Suprapubic skin (tissue), 4 donors: ENCODE results near the gene KCNAB2. TPM values are rescaled to one million over a fixed set of nuclear protein-coding genes. Genes with fewer than 3 reads are reported as not detected.

ENCODE experiments used
- DNase-seq, 2 donors: peaks; one replicate each; pipeline ENCODE4 v3.0.0-alpha.2; 2019; ENCODE audit warnings: low spot score in 2 of 2
- H3K27ac ChIP-seq: fragments of 200-600 bp; sonication (generic); one replicate; pipeline ENCODE4 v1.5.1; 2019
- H3K27me3 ChIP-seq: fragments of 200-600 bp; sonication (generic); one replicate; pipeline ENCODE4 v1.5.1; 2019
- H3K36me3 ChIP-seq: fragments of 200-600 bp; sonication (generic); one replicate; pipeline ENCODE4 v1.5.1; 2019
- H3K4me1 ChIP-seq: fragments of 200-600 bp; sonication (generic); one replicate; pipeline ENCODE4 v1.5.1; 2019
- H3K4me3 ChIP-seq: fragments of 200-600 bp; sonication (generic); one replicate; pipeline ENCODE4 v1.5.1; 2019; ENCODE audit warnings: mild to moderate bottlenecking
- H3K9me3 ChIP-seq: fragments of 200-600 bp; sonication (generic); one replicate; pipeline ENCODE4 v1.5.1; 2019
- CTCF ChIP-seq, 2 donors: fragments of 200-600 bp in 1 of 2; fragments of 450-650 bp in 1 of 2; sonication (generic) in 1 of 2; IDR thresholded peaks; one replicate each; pipeline ENCODE4 v1.5.1; 2016 to 2019; ENCODE audit warnings: antibody characterized with exemption in 2 of 2, mild to moderate bottlenecking in 1 of 2, moderate library complexity in 1 of 2
- EP300 ChIP-seq: sonication (generic); formaldehyde crosslinking; IDR thresholded peaks from one replicate; pipeline ENCODE4 v1.6.1; 2017; ENCODE audit warnings: antibody characterized with exemption
- POLR2A ChIP-seq, 2 donors: fragments of 450-650 bp; IDR thresholded peaks; one replicate each; pipeline ENCODE4 v1.6.1; 2017; ENCODE audit warnings: antibody characterized with exemption in 2 of 2, mild to moderate bottlenecking in 2 of 2, moderate library complexity in 2 of 2
- POLR2AphosphoS5 ChIP-seq, 3 donors: sonication (generic); formaldehyde crosslinking; IDR thresholded peaks; one replicate each; pipeline ENCODE4 v1.6.1; 2017; ENCODE audit warnings: antibody characterized with exemption in 3 of 3
- WGBS: methylation state at CpG from one replicate; pipeline ENCODE4 v1.1.5; 2018; 5-methylcytosine and 5-hydroxymethylcytosine counted together
- total RNA-seq, 4 donors: library from RNA; depleted of rRNA; stranded (reverse); fragments of >200 nt; gene quantifications; one replicate each; pipeline ENCODE4 v1.1.0, GENCODE V29; 2016

KCNAB2 gene
- total RNA-seq, 4 donors from 2014 or later = 13.3 to 17.5 (median 16.2) TPM

- peaks cover 51% of the 10 kb centered on the region for H3K27me3 ChIP-seq
- H3K27ac ChIP-seq = no peak overlapping the region
- TF ChIP-seq POLR2AphosphoS5 (IDR thresholded peaks at IDR 0.05) (no peak), POLR2A (IDR thresholded peaks at IDR 0.05) (no peak), CTCF (IDR thresholded peaks at IDR 0.05) (no peak), EP300 (no peak)
- no peak overlapping the region for H3K4me3 ChIP-seq
- WGBS = 80% methylated on average over 3 of the region's 13 CpGs
- no peaks in the 10 kb centered on the region for H3K9me3 ChIP-seq
- H3K36me3 ChIP-seq = no peaks in the 10 kb centered on the region
- H3K4me1 ChIP-seq = no peaks in the 10 kb centered on the region
- no peak for DNase-seq
These were observed 58.3 kb downstream of the KCNAB2 start for GRCh38 chr1:6103854-6104530.

DNA sequence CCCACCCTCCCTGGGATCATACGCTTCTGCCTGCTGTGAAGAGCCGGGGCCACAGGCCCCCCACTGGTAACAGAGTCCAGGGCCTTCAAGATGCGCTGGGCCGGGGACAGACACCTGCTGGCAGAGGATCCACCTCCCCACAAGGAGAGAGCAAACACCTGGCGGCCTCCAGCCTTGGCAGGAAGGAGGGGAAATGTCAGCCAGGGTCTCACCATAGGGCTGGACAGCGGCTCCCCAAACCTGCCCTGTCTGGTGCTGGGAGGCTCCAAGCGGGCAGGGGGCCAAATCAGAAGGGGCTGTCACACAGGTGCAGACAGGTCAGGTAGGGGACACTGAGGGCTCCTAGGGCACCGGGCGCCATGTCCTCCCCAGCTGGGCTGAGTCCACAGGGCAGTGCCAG is 58.9 kb downstream of the KCNAB2 start:
- no peak for DNase-seq
- WGBS = 100% methylated on average over 2 of the region's 9 CpGs
- H3K27me3 ChIP-seq = peaks cover 57% of the 10 kb centered on the region

GRCh38 chr1:6105218-6105679 is 59.6 kb downstream of the KCNAB2 start:
- Histone ChIP-seq H3K27me3 (peaks cover 60% of the 10 kb centered on the region), H3K9me3 (no peaks in the 10 kb centered on the region), H3K4me3 (no peak overlapping the region), H3K4me1 (no peaks in the 10 kb centered on the region), H3K27ac (no peak overlapping the region), H3K36me3 (no peaks in the 10 kb centered on the region)
- DNase-seq = no peak
- TF ChIP-seq EP300 = no peak
- TF ChIP-seq POLR2A (IDR thresholded peaks at IDR 0.05) = no peak
- no peak for TF ChIP-seq CTCF (IDR thresholded peaks at IDR 0.05)
- no peak for TF ChIP-seq POLR2AphosphoS5 (IDR thresholded peaks at IDR 0.05)
- WGBS = 76% methylated on average over 9 of the region's 12 CpGs

More for the DNA sequence above, 58.9 kb downstream of the KCNAB2 start:
- no peak overlapping the region for H3K27ac ChIP-seq
- no peaks in the 10 kb centered on the region for H3K36me3 ChIP-seq
- TF ChIP-seq POLR2AphosphoS5 (IDR thresholded peaks at IDR 0.05) = no peak
- TF ChIP-seq EP300 = no peak
- no peak for TF ChIP-seq POLR2A (IDR thresholded peaks at IDR 0.05)
- TF ChIP-seq CTCF (IDR thresholded peaks at IDR 0.05) = no peak
- no peaks in the 10 kb centered on the region for H3K9me3 ChIP-seq
- H3K4me1 ChIP-seq = no peaks in the 10 kb centered on the region
- H3K4me3 ChIP-seq = no peak overlapping the region

DNA sequence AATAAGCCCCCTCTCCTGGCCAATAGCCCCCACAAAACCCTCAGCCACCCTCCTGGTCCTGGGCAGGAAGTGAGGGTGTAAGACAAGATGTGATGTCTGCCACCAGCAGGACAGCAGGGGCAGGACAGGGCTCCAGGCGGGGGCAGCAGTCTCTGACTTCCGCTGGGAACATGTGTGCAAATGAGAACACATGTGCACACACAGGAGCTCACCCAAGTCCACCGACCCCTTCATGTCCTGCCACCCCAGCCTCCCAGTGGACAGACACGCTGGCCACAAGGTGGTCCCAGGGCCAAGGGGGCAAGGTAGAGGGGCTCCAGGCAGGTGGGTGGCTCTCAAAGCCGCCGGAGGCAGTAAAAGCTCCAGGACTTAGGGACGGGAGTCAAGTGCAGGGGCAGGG is 60.1 kb downstream of the KCNAB2 start:
- no peaks in the 10 kb centered on the region for H3K36me3 ChIP-seq
- TF ChIP-seq EP300 = no peak
- no peak for TF ChIP-seq POLR2AphosphoS5 (IDR thresholded peaks at IDR 0.05)
- TF ChIP-seq POLR2A (IDR thresholded peaks at IDR 0.05) = no peak
- no peak for TF ChIP-seq CTCF (IDR thresholded peaks at IDR 0.05)
- H3K27me3 ChIP-seq = peaks cover 61% of the 10 kb centered on the region
- H3K27ac ChIP-seq = no peak overlapping the region
- H3K4me3 ChIP-seq = no peak overlapping the region
- no peaks in the 10 kb centered on the region for H3K9me3 ChIP-seq
- H3K4me1 ChIP-seq = no peaks in the 10 kb centered on the region
- no peak for DNase-seq
- WGBS = 88% methylated on average over 5 of the region's 7 CpGs

GRCh38 chr1:6106321-6106731 is 60.6 kb downstream of the KCNAB2 start:
- Histone ChIP-seq H3K27me3 (peaks cover 62% of the 10 kb centered on the region), H3K9me3 (no peaks in the 10 kb centered on the region), H3K36me3 (no peaks in the 10 kb centered on the region), H3K27ac (no peak overlapping the region), H3K4me3 (no peak overlapping the region), H3K4me1 (no peaks in the 10 kb centered on the region)
- WGBS = 90% methylated on average over 19 of the region's 28 CpGs
- TF ChIP-seq POLR2A (IDR thresholded peaks at IDR 0.05) = no peak
- DNase-seq = no peak
